Peyer's patch (tissue), 4 donors: ENCODE data around the gene GNE.

ENCODE experiments used
- POLR2A ChIP-seq, 2 donors: fragments of 450-650 bp; IDR thresholded peaks; one replicate each; pipeline ENCODE4 v1.5.1; 2017; ENCODE audit warnings: antibody characterized with exemption in 2 of 2, mild to moderate bottlenecking in 2 of 2, moderate library complexity in 2 of 2
- TF ChIP-seq, protein P1 (sequence below), 6 experiments: fragments of 450-650 bp in 4 of 6; fragments of 200-600 bp in 2 of 6; sonication (generic) in 1 of 6; IDR thresholded peaks; one replicate each; pipeline ENCODE4 v1.5.1; 2017 to 2019; ENCODE audit warnings: antibody characterized with exemption in 6 of 6, mild to moderate bottlenecking in 3 of 6, moderate library complexity in 1 of 6

DNA sequence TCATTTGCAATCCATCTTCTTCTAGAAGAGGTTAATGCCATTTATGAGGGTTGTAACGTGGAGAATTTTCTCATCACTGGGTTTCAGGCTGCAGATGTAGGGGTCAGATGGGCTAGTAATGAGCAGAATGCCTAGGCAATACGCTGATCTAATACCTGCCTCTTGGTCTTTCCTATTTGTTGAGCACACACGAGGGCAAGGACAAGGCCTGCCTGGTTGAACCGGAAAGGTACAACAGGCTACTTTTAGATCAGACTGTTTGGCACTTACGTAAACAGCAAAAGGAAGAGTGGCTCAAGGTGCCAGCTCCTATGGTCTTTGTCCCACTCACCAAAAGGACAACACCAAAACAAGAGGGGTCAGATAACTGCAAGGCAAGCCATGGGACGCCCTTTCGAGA, 24.0 kb upstream of the GNE start:
- TF ChIP-seq, protein P1, sequence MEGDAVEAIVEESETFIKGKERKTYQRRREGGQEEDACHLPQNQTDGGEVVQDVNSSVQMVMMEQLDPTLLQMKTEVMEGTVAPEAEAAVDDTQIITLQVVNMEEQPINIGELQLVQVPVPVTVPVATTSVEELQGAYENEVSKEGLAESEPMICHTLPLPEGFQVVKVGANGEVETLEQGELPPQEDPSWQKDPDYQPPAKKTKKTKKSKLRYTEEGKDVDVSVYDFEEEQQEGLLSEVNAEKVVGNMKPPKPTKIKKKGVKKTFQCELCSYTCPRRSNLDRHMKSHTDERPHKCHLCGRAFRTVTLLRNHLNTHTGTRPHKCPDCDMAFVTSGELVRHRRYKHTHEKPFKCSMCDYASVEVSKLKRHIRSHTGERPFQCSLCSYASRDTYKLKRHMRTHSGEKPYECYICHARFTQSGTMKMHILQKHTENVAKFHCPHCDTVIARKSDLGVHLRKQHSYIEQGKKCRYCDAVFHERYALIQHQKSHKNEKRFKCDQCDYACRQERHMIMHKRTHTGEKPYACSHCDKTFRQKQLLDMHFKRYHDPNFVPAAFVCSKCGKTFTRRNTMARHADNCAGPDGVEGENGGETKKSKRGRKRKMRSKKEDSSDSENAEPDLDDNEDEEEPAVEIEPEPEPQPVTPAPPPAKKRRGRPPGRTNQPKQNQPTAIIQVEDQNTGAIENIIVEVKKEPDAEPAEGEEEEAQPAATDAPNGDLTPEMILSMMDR (IDR thresholded peaks at IDR 0.05) = no peak
- TF ChIP-seq POLR2A (IDR thresholded peaks at IDR 0.05) = no peak
